ENCODE data around the gene CD8A. TPM values are rescaled to one million over a fixed set of nuclear protein-coding genes. Genes with fewer than 3 reads are reported as not detected.

CD8A gene
- total and polyA plus RNA-seq, 10 of the 15 experiments (the other 5 are each of a cell fraction or from before 2014, with no cell fraction given), result 0.15 to 0.43 TPM; not detected in 8

DNA sequence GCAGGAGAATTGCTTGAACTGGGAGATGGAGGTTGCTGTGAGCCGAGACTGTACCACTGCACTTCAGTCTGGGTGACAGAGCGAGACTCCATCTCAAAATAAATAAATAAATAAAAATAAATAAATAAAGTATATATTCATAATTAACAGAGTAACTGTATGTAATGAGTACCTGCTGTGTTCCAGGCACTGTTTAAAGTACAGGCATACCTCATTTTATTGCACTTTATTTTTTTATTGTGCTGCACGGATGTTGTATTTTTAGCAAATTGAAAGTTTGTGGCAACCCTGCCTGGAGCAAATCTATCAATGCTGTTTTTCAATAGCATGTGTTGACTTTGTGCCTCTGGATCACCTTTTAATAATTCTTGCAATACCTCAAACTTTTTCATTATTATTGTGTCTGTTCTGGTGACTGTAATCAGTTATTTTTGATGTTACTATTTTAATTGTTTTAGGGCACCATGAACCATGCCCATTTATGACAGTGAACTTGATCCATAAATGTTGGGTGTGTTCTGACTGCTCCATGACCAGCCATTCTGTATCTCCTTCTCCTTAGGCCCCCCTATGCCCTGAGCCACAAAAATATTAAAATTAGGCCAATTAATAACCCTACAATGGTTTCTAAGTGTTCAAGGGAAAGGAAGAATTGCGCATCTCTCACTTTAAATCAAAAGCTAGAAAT lies 27.5 kb upstream of the CD8A start:
- H2AFZ ChIP-seq (ENCODE audit: control insufficient read depth, low read depth, low read length), result no peak overlapping the region
- no peaks in the 10 kb centered on the region for H3K4me1 ChIP-seq (ENCODE audit: control insufficient read depth, insufficient read depth, low read length)
- DNase-seq (ENCODE audit: low read depth, low spot score), result no peak
- WGBS (ENCODE audit: insufficient coverage, insufficient replicate concordance, low lambda C conversion rate, missing lambda C conversion rate), result 33% methylated on average over 4 of the region's 4 CpGs
- POLR2A ChIA-PET, result no interaction called here
- ATAC-seq, result no peak
- no peak overlapping the region for H3K9ac ChIP-seq (ENCODE audit: control insufficient read depth, insufficient read depth, low read length)
- BruUV-seq (replicated peaks), result no TSS peak
- SMC1A ChIA-PET (ENCODE audit: uncharacterized antibody, unreplicated experiment), result no interaction called here
- in situ Hi-C loops (cut with MboI), result loop anchor here (25.0 kb wide), 1 partner anchor 394 kb away; no protein-coding TSS in a partner anchor
- H3K79me2 ChIP-seq (ENCODE audit: control insufficient read depth, insufficient read depth, low read length), result no peaks in the 10 kb centered on the region
- no peak overlapping the region for H3K4me2 ChIP-seq (ENCODE audit: control insufficient read depth, insufficient read depth)
- no peak overlapping the region for H3K27ac ChIP-seq (ENCODE audit: control insufficient read depth, insufficient read depth)
- H3K27me3 ChIP-seq (replicated peaks in 1 of 2; ENCODE audit: control insufficient read depth in 2 of 2, insufficient read depth in 2 of 2, low read length in 1 of 2), result no peaks in the 10 kb centered on the region
- no peak for FAIRE-seq
- CTCF ChIA-PET, result no interaction called here
- H3K36me3 ChIP-seq (ENCODE audit: control insufficient read depth in 2 of 2, insufficient read depth in 2 of 2, low read length in 1 of 2), result no peaks in the 10 kb centered on the region
- no peak overlapping the region for H3K4me3 ChIP-seq
- TF ChIP-seq ETV6 (conservative IDR thresholded peaks at IDR 0.05 in 1 of 2, IDR thresholded peaks at IDR 0.05 in 1 of 2; ENCODE audit: borderline replicate concordance in 1 of 2, low read depth in 1 of 2) (no peak), RAD21 (IDR thresholded peaks at IDR 0.05; ENCODE audit: insufficient read depth, low read depth, low read length) (no peak), GABPA (IDR thresholded peaks at IDR 0.05; ENCODE audit: low read depth) (no peak), IKZF2 (IDR thresholded peaks at IDR 0.05) (no peak), NRF1 (conservative IDR thresholded peaks at IDR 0.05; ENCODE audit: low read depth, low read length) (no peak), SUPT20H (IDR thresholded peaks at IDR 0.05; ENCODE audit: borderline replicate concordance, control insufficient read depth, low read depth, low read length) (no peak), SIN3A (IDR thresholded peaks at IDR 0.05; ENCODE audit: low read depth, low read length) (no peak), CBX3 (IDR thresholded peaks at IDR 0.05; ENCODE audit: borderline replicate concordance, low read depth) (no peak), MEF2A (IDR thresholded peaks at IDR 0.05; ENCODE audit: insufficient read depth, low read depth, low read length) (no peak), ZZZ3 (IDR thresholded peaks at IDR 0.05; ENCODE audit: control insufficient read depth, insufficient read length, low read depth) (no peak), BMI1 (IDR thresholded peaks at IDR 0.05; ENCODE audit: borderline replicate concordance) (no peak), RCOR1 (conservative IDR thresholded peaks at IDR 0.05; ENCODE audit: low read depth, low read length) (no peak), SUZ12 (IDR thresholded peaks at IDR 0.05; ENCODE audit: unreplicated experiment) (no peak), NR2C2 (IDR thresholded peaks at IDR 0.05; ENCODE audit: borderline replicate concordance, control insufficient read depth, insufficient read length, low read depth) (no peak), YY1 (IDR thresholded peaks at IDR 0.05; ENCODE audit: low read depth, low read length) (no peak), EED (IDR thresholded peaks at IDR 0.05; ENCODE audit: low read depth) (no peak), ATF3 (IDR thresholded peaks at IDR 0.05; ENCODE audit: borderline replicate concordance, extremely low read depth, low read depth, low read length) (no peak), EGR1 (IDR thresholded peaks at IDR 0.05; ENCODE audit: borderline replicate concordance in 1 of 2, low read depth in 2 of 2, low read length in 2 of 2) (no peak)
- TF ChIP-seq, protein P1, sequence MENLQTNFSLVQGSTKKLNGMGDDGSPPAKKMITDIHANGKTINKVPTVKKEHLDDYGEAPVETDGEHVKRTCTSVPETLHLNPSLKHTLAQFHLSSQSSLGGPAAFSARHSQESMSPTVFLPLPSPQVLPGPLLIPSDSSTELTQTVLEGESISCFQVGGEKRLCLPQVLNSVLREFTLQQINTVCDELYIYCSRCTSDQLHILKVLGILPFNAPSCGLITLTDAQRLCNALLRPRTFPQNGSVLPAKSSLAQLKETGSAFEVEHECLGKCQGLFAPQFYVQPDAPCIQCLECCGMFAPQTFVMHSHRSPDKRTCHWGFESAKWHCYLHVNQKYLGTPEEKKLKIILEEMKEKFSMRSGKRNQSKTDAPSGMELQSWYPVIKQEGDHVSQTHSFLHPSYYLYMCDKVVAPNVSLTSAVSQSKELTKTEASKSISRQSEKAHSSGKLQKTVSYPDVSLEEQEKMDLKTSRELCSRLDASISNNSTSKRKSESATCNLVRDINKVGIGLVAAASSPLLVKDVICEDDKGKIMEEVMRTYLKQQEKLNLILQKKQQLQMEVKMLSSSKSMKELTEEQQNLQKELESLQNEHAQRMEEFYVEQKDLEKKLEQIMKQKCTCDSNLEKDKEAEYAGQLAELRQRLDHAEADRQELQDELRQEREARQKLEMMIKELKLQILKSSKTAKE (IDR thresholded peaks at IDR 0.05; ENCODE audit: low read depth, poor library complexity, severe bottlenecking), result no peak
- H4K20me1 ChIP-seq (ENCODE audit: control insufficient read depth, insufficient read depth), result no peaks in the 10 kb centered on the region
- H3K9me3 ChIP-seq (replicated peaks; ENCODE audit: control insufficient read depth, insufficient read depth, low read length), result no peaks in the 10 kb centered on the region; the same call in 2 of the 3 replicates
- intact Hi-C loops (cut with micrococcal nuclease; ENCODE audit: unreplicated experiment), result no loop called here
- RAD21 ChIA-PET (ENCODE audit: unreplicated experiment), result no interaction called here
